Measurements from ENCODE around the gene UBE3C.
"Not testable (repeated sequence)": the region's sequence is repeated elsewhere in the genome, so short reads cannot be mapped to it uniquely, and the experiment has no call there.

The UBE3C gene

DNA sequence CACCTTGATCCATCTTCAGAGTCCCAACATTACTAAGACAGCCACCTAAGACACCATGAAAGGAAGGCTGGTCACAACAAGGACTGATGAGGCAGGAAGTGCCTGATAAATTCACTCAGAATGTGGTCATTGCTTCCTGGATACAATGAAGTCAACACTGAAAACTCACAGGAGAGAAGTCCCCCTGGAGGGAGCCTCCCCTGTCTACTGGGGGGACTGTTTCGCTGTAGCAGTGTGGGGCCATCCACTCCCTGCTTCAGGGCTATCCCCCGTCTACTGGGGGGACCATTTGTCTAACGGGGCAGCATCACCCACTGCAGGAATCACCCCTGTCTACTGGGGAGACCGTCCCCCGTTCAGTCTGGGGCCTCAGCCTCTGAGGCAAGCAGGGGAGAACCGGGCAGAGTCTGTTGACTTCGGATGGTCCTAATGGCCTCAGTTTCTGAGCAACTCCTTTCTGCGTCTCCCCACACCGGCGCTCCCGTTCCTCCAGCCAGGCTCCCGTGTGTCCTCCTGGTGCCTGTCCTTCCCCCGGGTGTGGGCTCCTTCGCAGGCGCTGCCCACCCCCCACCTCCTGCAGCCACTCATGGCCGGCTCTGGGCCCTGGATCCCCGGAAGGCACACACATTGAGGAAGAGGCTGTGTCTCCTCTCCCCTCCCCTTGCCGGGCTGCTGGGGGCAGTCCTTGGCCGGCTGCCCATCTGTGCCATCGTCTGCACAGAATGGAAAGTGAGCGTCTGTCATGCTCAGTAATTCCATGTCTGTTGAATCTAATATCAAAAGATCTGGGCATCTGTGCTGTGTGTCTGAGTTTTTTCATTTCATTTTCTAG lies 138.2 kb downstream of the UBE3C start:
- H3K27ac Mint-ChIP-seq, result peak overlapping the region; percentile 55 to 84
- H3K9me3 Mint-ChIP-seq, result no peaks in the 10 kb centered on the region
- DNase-seq (peak; percentile 23 to 43 (median 36)), ATAC-seq (replicated peaks) (peak; percentile 82)
- peaks cover 6 to 11% of the 10 kb centered on the region in 2 donors for H3K27me3 Mint-ChIP-seq
- H3K36me3 Mint-ChIP-seq (ENCODE audit: insufficient read depth), result peaks cover 11% of the 10 kb centered on the region
- peak overlapping the region in 1 of 2 donors; percentile 12 for H3K4me3 Mint-ChIP-seq
- H3K4me1 Mint-ChIP-seq (ENCODE audit: low read depth in 2 of 2), result peaks cover 14 to 32% of the 10 kb centered on the region in 2 donors

DNA sequence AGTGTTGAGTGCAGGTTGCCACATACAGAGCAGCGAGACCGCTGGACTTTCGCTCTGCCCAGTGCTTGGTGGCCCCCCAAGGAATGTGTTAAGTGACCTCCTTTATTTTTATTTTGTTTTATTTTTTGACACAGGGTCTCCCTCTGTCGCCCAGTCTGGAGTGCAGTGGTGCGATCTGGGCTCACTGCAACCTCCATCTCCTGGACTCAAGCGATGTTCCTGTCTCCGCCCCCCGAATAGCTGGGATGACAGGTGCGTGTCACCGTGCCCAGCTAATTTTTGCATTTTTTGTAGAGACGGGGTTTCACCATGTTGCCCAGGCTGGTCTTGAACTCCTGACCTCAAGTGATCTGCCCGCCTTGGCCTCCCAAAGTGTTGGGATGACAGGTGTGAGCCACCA lies 138.8 kb downstream of the UBE3C start:
- peak overlapping the region; percentile 55 to 84 for H3K27ac Mint-ChIP-seq
- DNase-seq; ATAC-seq (replicated peaks); H3K9me3 Mint-ChIP-seq: not testable (repeated sequence)
- peaks cover 6 to 11% of the 10 kb centered on the region in 2 donors for H3K27me3 Mint-ChIP-seq
- H3K4me3 Mint-ChIP-seq, result peak overlapping the region in 1 of 2 donors; percentile 23
- peaks cover 14 to 31% of the 10 kb centered on the region in 2 donors for H3K4me1 Mint-ChIP-seq (ENCODE audit: low read depth in 2 of 2)
- peaks cover 11% of the 10 kb centered on the region for H3K36me3 Mint-ChIP-seq (ENCODE audit: insufficient read depth)

DNA sequence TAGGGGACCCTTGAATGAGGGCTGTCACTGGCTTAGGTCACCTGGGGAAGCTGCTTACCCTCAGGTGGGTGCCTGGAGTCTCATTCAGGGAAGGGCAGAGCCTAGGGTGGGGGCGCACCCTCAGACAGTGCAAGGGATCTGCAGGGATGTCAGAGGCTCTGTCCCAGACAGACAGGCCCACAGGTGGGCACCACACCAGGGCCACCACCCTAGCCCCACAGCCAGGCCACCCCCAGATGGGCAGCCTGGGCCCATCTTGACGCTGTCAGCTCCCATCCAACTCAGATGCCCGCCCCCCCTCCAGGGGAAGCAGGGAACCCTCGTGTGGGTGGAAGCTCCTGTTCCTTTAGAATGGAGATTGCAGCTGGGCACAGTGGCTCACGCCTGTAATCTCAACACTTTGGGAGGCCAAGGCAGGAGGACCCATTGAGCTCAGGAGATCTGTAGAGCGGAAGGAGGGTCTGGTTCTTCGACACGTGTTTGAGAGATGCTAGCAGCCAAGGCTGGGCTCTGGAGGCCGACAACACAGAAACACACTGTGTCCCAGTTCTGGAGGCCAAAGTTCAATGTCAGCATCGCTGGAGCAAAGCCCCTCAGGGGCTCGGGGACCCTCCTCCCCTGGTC lies 139.6 kb downstream of the UBE3C start:
- no peak for DNase-seq
- Mint-ChIP-seq H3K36me3 (ENCODE audit: insufficient read depth) (peaks cover 11% of the 10 kb centered on the region), H3K27ac (peak overlapping the region in 1 of 2 donors; percentile 84), H3K27me3 (peaks cover 6 to 11% of the 10 kb centered on the region in 2 donors), H3K4me3 (peak overlapping the region; percentile 23 to 25), H3K4me1 (ENCODE audit: low read depth in 2 of 2) (peaks cover 7 to 25% of the 10 kb centered on the region in 2 donors), H3K9me3 (no peaks in the 10 kb centered on the region)
- ATAC-seq (replicated peaks), result no peak

DNA sequence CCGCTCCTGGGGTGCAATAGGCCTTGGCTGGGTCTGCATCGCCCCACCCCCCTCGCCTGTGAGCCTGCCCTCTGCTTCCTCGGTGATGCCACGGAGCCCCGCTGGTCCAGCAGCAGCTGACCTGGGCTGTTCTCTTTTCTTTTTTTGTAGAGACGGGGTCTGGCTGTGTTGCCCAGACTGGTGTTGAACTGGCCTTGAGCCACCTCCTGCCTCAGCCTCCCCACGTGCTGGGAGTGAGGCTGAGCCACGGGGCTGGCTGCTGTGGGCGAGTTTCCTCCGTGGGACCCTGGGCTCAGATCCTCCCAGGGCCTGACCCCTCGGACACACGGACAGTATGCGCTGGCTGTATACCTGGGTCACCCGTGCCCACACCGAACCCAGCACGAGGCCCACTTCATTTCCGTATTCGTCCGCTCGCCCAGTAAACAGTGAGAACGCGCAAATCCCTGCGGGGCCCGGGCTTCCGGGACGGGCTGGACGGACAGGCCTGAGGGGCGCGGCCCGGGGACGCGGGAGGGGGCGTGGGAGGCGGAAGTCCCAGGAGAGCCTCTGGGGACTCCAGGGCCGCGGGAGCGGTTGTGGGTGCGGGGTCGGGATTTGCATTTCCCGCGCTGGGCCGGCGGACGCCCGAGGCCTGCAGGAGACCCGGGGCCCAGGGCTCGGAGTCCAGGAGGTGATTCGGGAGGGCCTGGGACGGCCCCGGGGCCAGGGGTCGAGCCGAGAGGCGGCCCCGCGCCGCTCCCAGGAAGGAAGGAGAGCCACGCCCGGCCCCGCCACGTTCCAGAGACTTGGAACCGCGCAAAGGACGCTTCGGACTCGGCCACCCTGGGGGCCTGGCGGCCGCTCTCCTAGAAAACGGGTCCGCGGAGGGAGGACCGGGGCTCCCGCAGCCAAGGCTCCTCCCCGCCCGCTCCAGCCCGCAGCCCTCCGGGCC lies 140.3 kb downstream of the UBE3C start:
- no peaks in the 10 kb centered on the region for H3K9me3 Mint-ChIP-seq
- no peak for ATAC-seq (replicated peaks)
- H3K36me3 Mint-ChIP-seq (ENCODE audit: insufficient read depth), result peaks cover 11% of the 10 kb centered on the region
- H3K27ac Mint-ChIP-seq, result peak overlapping the region in 1 of 2 donors; percentile 84
- H3K27me3 Mint-ChIP-seq, result peaks cover 6 to 11% of the 10 kb centered on the region in 2 donors
- H3K4me1 Mint-ChIP-seq (ENCODE audit: low read depth in 2 of 2), result peaks cover 7 to 18% of the 10 kb centered on the region in 2 donors
- DNase-seq, result no peak
- H3K4me3 Mint-ChIP-seq, result peak overlapping the region in 1 of 2 donors; percentile 23

DNA sequence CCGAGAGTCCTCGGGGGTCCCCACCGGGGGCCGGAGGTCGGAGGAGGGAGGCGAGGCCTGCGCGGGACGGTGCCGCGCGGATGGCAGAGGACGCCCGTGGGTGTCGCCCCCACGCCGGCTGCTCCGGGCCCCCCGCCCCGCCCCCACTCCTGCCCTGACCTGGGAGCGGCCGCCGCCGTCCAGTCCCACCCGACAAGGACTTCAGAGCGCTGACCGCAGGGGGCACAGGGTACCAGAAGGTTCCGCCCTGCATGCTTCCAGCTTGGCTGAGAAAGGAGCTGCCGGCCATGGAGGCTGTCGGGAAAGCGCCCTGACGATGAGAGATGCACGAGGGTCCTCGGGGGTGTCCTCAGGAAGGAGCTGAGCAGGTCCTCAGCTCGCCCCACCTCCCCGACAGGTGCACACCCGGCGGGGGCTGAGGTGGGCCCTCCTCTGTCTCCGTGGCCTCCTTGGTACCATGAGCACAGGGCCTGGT lies 141.1 kb downstream of the UBE3C start:
- ATAC-seq (replicated peaks) (no peak), DNase-seq (no peak)
- peaks cover 7 to 17% of the 10 kb centered on the region in 2 donors for H3K4me1 Mint-ChIP-seq (ENCODE audit: low read depth in 2 of 2)
- peaks cover 6 to 11% of the 10 kb centered on the region in 2 donors for H3K27me3 Mint-ChIP-seq
- peaks cover 11% of the 10 kb centered on the region for H3K36me3 Mint-ChIP-seq (ENCODE audit: insufficient read depth)
- H3K27ac Mint-ChIP-seq, result peak overlapping the region in 1 of 2 donors; percentile 31
- peak overlapping the region in 1 of 2 donors; percentile 29 for H3K4me3 Mint-ChIP-seq
- H3K9me3 Mint-ChIP-seq, result no peaks in the 10 kb centered on the region

- DNase-seq, result no peak
- Mint-ChIP-seq H3K4me3 (peak overlapping the region in 1 of 2 donors; percentile 29), H3K4me1 (ENCODE audit: low read depth in 2 of 2) (peaks cover 7 to 15% of the 10 kb centered on the region in 2 donors), H3K27ac (peak overlapping the region in 1 of 2 donors; percentile 31), H3K36me3 (ENCODE audit: insufficient read depth) (peaks cover 7% of the 10 kb centered on the region), H3K27me3 (peaks cover 6 to 11% of the 10 kb centered on the region in 2 donors), H3K9me3 (no peaks in the 10 kb centered on the region)
- ATAC-seq (replicated peaks), result no peak
Observed at GRCh38 chr7:157280216-157280841, 141.6 kb downstream of the UBE3C start.

GRCh38 chr7:157281221-157281998 lies 142.7 kb downstream of the UBE3C start:
- peaks cover 7% of the 10 kb centered on the region for H3K36me3 Mint-ChIP-seq (ENCODE audit: insufficient read depth)
- ATAC-seq (replicated peaks), result no peak
- no peak overlapping the region for H3K27ac Mint-ChIP-seq
- DNase-seq, result no peak
- H3K9me3 Mint-ChIP-seq, result no peaks in the 10 kb centered on the region
- H3K4me1 Mint-ChIP-seq (ENCODE audit: low read depth in 2 of 2), result peaks cover 7 to 14% of the 10 kb centered on the region in 2 donors
- peaks cover 6 to 11% of the 10 kb centered on the region in 2 donors for H3K27me3 Mint-ChIP-seq
- H3K4me3 Mint-ChIP-seq, result no peak overlapping the region

- DNase-seq (no peak), ATAC-seq (replicated peaks) (no peak)
- Mint-ChIP-seq H3K4me3 (no peak overlapping the region), H3K9me3 (no peaks in the 10 kb centered on the region), H3K27me3 (peaks cover 6 to 11% of the 10 kb centered on the region in 2 donors), H3K27ac (no peak overlapping the region), H3K36me3 (ENCODE audit: insufficient read depth) (peaks cover 4% of the 10 kb centered on the region), H3K4me1 (ENCODE audit: low read depth in 2 of 2) (peaks cover 6% of the 10 kb centered on the region in 2 donors)
Observed at GRCh38 chr7:157282141-157282801, 143.5 kb downstream of the UBE3C start.

DNA sequence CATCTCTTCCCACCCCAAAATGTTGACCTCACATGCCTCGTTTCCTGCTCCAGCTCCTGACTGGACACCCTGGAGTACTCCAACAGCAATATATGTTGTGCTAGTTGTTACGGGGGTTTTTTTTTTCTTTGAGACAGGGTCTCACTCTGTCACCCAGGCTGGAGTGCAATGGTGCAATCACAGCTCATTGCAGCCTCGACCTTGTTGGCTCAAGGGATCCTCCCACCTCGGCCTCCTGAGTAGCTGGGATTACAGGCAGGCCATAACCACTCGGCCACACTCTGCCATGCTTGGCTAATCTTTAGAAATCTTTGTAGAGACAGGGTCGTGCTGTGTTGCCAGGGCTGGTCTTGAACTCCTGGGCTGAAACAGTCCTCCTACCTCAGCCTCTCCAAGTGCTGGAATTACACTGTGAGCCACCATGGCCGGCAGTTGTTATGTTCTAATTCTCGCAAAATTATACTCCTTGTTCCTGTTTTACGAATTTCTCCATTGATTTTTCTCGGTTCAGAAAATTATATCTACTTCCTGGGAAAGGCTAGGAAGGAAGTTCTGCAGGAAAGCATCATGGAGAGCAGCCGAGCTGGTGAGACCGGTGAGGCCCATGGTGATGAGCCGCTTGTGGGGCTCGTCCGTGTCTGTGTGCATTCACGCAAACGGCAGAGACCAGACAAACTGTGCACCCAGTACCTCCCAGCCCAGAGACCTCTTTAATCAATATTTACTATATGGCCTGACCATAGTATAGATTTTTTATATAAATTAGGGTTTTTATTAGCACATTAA lies 145.7 kb downstream of the UBE3C start:
- no peak overlapping the region for H3K27ac Mint-ChIP-seq
- DNase-seq (no peak), ATAC-seq (replicated peaks) (no peak)
- H3K27me3 Mint-ChIP-seq, result peaks cover 0 to 11% of the 10 kb centered on the region in 2 donors
- H3K4me1 Mint-ChIP-seq (ENCODE audit: low read depth in 2 of 2), result peaks cover 0 to 2% of the 10 kb centered on the region in 2 donors
- H3K36me3 Mint-ChIP-seq (ENCODE audit: insufficient read depth), result no peaks in the 10 kb centered on the region
- H3K9me3 Mint-ChIP-seq, result no peaks in the 10 kb centered on the region
- H3K4me3 Mint-ChIP-seq, result no peak overlapping the region

- Mint-ChIP-seq H3K27me3 (no peaks in the 10 kb centered on the region), H3K9me3 (no peaks in the 10 kb centered on the region), H3K4me1 (ENCODE audit: low read depth in 2 of 2) (peaks cover 3 to 6% of the 10 kb centered on the region in 2 donors), H3K36me3 (ENCODE audit: insufficient read depth) (no peaks in the 10 kb centered on the region), H3K4me3 (no peak overlapping the region), H3K27ac (no peak overlapping the region)
- ATAC-seq (replicated peaks) (no peak), DNase-seq (no peak)
Observed at GRCh38 chr7:157291404-157292080, 152.8 kb downstream of the UBE3C start.

DNA sequence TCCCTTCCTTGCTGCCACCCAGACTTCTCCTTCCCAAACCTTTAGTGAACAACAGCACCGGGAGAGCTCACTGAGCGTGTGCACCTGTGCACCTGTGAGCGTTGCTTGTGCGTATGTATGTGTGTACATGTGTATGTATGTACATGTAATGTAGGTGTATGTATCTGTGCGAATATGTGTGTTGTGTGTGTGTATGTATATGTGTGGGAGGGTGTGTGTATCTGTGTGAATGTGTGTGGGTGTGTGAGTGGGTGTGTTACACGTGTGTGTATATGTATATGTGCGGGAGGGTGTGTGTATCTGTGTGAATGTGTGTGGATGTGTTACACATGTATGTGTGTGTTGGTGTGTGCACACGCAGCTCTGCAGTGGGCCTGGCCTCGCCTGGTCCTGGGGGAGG lies 153.5 kb downstream of the UBE3C start:
- H3K36me3 Mint-ChIP-seq (ENCODE audit: insufficient read depth), result no peaks in the 10 kb centered on the region
- H3K4me1 Mint-ChIP-seq (ENCODE audit: low read depth in 2 of 2), result peaks cover 5 to 6% of the 10 kb centered on the region in 2 donors
- no peak overlapping the region for H3K4me3 Mint-ChIP-seq
- ATAC-seq (replicated peaks), result no peak
- no peak for DNase-seq
- no peaks in the 10 kb centered on the region for H3K27me3 Mint-ChIP-seq
- H3K27ac Mint-ChIP-seq, result no peak overlapping the region
- no peaks in the 10 kb centered on the region for H3K9me3 Mint-ChIP-seq

Data from effector memory CD8-positive, alpha-beta T cell (primary cell).